T-helper 1 cell treated with Interleukin-12 subunit alpha and Interleukin-12 subunit beta and Interleukin-4 antibody, amounts not matched to agents 30 μg/mL and 1 μg/mL, for 36 hours (primary cell): ENCODE measurements around the gene PRSS22.

Experiments used
- H3K27ac Mint-ChIP-seq: one replicate; pipeline ENCODE4 v1.8.0; 2021; ENCODE audit warnings: mild to moderate bottlenecking, mixed read lengths
- H3K27me3 Mint-ChIP-seq: one replicate; pipeline ENCODE4 v1.8.0; 2021; ENCODE audit warnings: low read depth, mixed read lengths
- H3K36me3 Mint-ChIP-seq: one replicate; pipeline ENCODE4 v1.8.0; 2021; ENCODE audit warnings: low read depth, mixed read lengths
- H3K4me1 Mint-ChIP-seq: one replicate; pipeline ENCODE4 v1.8.0; 2021; ENCODE audit warnings: low read depth, mixed read lengths
- H3K4me3 Mint-ChIP-seq: one replicate; pipeline ENCODE4 v1.8.0; 2021; ENCODE audit warnings: mild to moderate bottlenecking, moderate library complexity, mixed read lengths
- H3K9me3 Mint-ChIP-seq: one replicate; pipeline ENCODE4 v1.8.0; 2021; ENCODE audit warnings: mixed read lengths

The PRSS22 gene

DNA sequence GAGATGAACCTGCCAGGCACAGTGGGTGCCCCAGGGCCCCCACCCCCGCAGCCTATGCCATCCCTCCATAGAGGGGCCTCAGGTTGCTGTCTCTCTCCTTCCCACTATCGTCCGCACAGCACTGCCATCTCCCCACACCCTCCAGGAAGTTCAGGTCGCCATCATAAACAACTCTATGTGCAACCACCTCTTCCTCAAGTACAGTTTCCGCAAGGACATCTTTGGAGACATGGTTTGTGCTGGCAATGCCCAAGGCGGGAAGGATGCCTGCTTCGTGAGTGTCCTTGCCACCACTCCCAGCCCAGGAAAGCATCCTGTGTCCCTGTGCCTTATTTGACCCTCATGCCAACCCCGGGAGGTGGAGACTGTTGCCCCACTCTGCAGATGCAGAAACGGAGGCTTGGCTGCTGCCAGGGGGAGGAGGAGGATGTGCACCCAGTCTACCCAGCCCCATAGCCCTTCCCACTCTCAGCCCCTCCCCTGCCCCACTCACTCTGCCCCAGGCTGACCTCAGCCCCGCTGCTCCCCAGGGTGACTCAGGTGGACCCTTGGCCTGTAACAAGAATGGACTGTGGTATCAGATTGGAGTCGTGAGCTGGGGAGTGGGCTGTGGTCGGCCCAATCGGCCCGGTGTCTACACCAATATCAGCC is 37.0 kb downstream of the PRSS22 start:
- Mint-ChIP-seq H3K9me3 (no peaks in the 10 kb centered on the region), H3K4me3 (no peak overlapping the region)

DNA sequence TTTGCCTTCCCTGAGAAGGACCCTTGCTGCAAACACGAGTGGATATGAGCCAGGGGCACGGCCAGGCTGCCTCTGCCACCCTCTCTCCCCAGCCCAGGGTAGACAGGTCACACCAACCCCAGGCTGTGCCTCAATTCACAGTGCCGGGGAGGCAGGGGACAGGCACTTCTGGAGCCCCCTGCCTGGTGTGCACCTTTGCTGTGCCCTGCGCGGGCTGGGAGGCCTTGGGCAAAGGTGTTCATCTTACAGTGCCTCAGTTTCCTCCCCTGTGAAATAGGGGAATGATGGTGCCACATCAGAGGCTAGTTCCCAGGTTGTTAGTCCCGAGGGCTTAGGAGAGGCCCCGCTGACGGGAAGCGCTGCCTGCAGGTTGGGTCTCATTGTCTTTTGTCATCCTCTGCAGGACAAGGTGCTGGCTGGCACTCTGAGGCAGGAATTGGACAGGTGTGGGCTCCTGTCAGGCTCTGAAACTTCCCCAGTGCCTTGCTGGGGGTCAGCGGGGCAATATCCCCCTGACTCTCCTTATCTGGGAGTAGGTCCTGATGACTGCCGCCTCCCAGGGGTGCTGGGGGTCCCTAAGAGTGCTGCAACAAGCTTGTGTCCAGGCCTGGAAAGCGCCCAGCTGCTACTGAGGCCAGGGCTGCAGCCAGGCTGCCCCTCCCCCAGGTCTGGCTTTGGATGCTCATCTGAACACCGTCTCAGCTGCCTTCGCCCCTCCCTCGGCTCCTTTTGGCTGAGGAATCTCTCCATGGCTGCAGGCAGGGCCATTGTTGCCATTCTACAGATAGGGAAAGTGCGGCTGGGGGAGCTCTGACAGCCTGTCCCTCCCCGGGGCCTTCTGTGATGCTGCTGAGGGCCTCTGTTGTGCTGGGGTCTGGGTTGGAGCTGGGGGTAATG is 37.8 kb downstream of the PRSS22 start:
- Mint-ChIP-seq H3K4me3 (no peak overlapping the region), H3K27me3 (peaks cover 4% of the 10 kb centered on the region), H3K9me3 (no peaks in the 10 kb centered on the region), H3K36me3 (no peaks in the 10 kb centered on the region), H3K27ac (no peak overlapping the region), H3K4me1 (no peaks in the 10 kb centered on the region)

More for the DNA sequence above, 37.0 kb downstream of the PRSS22 start:
- H3K36me3 Mint-ChIP-seq, result no peaks in the 10 kb centered on the region
- H3K27ac Mint-ChIP-seq, result no peak overlapping the region
- peaks cover 4% of the 10 kb centered on the region for H3K27me3 Mint-ChIP-seq
- no peaks in the 10 kb centered on the region for H3K4me1 Mint-ChIP-seq

DNA sequence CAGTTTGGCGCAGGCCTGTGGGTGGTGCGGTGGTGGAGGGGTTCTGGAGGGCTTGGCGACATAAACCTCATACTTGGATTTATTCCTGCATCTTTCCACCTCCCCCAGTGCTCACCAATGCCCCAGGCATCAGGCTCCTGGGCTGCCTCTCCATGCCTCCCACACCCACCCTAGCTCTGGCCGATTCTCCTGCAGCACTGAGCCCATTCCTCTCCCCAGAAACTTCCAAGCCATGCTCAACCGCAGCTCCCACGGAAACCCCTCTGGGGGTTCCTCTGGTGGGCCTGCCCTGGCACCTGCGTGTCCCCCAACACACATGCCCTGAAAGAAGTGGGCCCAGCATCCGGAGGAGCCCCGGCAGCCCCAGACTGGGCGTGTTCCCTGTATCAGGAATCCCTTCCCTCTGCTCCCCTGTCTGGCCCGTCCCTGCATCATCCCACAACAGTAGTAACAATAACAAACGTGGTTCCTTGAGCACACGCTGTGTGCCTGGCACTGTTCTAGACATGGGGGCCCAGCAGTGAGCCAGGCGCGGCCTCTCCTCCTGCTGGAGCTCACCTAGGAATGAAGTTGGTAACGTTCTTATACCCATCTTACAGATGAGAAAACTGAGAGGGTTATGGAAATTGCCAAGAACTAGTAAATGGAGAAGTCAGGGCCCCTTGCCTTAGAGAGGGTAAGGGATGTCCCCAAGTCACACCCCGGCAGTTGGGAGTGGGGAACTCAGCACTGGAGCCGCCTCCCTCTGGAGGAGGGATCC is 38.6 kb downstream of the PRSS22 start:
- Mint-ChIP-seq H3K27me3 (peaks cover 4% of the 10 kb centered on the region), H3K36me3 (no peaks in the 10 kb centered on the region), H3K4me1 (no peaks in the 10 kb centered on the region), H3K4me3 (no peak overlapping the region), H3K9me3 (no peaks in the 10 kb centered on the region), H3K27ac (no peak overlapping the region)

DNA sequence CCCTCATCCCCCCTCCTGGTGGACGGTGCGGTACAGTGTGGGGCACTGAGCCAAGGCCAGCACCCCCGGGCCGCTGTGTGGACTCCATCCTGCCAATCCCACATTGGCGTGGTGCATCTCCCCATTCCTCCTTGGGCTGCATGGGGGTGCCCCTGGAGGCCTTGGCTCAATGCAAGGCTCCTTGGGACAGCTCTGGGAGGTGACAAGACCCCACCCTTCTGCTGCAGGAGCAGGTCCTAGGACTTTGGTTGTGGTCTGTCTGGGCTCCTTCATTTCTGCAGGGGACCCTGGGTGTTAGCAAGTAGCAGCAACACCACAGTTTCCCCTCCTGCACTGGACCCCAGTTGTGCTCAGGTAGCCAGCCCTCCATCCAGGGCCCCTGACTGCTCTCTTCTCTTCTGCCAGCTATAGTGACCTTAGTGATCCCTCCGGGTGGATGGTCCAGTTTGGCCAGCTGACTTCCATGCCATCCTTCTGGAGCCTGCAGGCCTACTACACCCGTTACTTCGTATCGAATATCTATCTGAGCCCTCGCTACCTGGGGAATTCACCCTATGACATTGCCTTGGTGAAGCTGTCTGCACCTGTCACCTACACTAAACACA is 39.6 kb downstream of the PRSS22 start:
- H3K9me3 Mint-ChIP-seq, result no peaks in the 10 kb centered on the region
- H3K4me1 Mint-ChIP-seq, result no peaks in the 10 kb centered on the region
- peaks cover 4% of the 10 kb centered on the region for H3K27me3 Mint-ChIP-seq
- H3K27ac Mint-ChIP-seq, result no peak overlapping the region
- H3K36me3 Mint-ChIP-seq, result no peaks in the 10 kb centered on the region
- no peak overlapping the region for H3K4me3 Mint-ChIP-seq

DNA sequence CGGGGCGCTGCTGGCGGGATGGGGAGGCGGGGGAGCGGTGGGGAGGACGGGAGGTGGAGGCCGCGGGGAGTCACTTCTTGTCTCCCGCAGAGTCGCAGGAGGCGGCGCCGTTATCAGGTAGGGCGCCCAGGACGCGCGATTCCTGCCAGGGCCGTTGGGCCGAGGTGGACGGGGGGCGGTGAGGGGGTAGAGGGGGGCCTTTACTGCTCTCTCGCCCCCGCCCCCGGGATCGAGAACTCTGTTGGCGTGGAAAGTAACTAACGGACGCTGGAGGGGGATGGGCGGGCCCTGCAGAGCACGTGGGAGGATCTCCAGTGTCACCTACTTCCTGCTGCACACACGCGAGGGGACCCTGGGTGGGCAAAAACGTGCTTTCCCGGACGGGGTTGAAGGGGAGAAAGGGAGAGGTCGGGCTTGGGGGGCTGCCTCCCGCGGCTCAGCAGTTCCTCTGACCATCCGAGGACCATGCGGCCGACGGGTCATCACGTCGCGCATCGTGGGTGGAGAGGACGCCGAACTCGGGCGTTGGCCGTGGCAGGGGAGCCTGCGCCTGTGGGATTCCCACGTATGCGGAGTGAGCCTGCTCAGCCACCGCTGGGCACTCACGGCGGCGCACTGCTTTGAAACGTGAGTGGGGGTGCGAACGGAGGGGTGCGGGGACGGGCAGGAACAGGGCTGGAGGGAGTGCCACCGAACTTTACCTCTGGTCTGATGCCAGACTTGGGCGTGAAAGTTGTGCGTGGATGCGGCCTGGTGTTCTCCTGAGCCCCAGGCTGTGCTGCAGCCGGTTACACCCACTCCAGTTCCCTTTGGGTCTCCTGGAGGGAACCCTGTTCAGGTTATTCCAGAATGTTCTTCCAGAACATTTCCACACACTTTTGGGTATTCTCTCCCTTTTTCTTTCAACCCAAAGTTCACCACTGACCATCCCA is 40.4 kb downstream of the PRSS22 start:
- Mint-ChIP-seq H3K9me3 (no peaks in the 10 kb centered on the region), H3K4me3 (no peak overlapping the region), H3K4me1 (no peaks in the 10 kb centered on the region), H3K27me3 (no peaks in the 10 kb centered on the region), H3K27ac (no peak overlapping the region), H3K36me3 (no peaks in the 10 kb centered on the region)

DNA sequence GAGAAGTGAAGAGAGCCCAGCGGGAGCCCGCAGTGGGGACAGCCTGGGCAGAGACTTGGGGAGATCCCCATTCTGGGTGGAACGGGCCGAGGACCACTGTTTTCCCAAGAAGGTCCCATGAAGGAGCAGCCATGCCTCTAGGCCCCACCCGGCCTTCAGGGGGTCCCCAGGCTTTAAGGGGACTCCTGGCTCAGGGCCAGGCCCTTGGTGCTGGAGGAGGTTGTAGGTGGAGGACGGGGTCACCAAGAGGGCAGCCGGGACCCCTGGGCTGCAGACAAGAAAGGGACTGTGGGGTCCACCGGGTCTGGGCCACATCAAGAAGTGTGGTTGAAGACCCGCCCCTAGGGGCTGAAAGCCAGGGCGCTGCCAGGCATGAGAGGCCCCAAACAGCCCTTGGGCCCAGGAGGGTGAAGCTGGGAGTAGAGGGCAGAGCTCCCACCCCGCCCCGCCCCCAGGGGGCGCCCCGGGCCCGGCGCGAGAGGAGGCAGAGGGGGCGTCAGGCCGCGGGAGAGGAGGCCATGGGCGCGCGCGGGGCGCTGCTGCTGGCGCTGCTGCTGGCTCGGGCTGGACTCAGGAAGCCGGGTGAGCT is 41.1 kb downstream of the PRSS22 start, which contains the start of gene PRSS21:
Gene PRSS21, plus strand, starts transcription at position 487 of the 589 bp plus-strand sequence. Its CDS starts 32 bp downstream, at position 519.
- H3K9me3 Mint-ChIP-seq, result no peaks in the 10 kb centered on the region
- H3K4me3 Mint-ChIP-seq, result no peak within 1 kb of the TSS
- H3K4me1 Mint-ChIP-seq, result no peaks in the 10 kb centered on the region
- H3K27ac Mint-ChIP-seq, result no peak within 1 kb of the TSS
- H3K36me3 Mint-ChIP-seq, result no peaks in the 10 kb centered on the region
- no peaks in the 10 kb centered on the region for H3K27me3 Mint-ChIP-seq

DNA sequence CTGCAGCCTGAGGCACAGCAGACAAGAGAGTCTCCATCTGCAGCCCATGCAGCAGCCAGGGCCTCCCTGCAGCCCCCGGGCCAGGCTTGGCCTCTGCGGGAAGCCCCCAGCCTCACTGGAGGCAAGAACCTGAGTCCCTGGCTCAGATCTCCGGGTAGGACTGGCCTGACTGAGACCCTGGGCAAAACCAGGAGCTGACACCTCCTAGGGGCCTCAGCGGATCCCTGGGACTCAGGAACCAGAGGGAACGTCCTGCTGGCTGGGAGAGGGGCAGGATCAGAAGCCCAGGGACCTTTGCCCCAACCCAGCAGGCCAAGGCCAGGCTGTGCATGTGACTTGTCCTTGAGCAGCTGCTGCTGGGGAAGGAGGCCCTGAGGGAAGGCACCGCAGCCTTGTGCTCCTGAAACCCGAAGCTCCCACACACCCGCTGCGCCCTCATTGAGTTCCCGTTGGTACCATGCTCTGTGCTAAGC is 42.6 kb downstream of the PRSS22 start:
- no peaks in the 10 kb centered on the region for H3K9me3 Mint-ChIP-seq
- no peaks in the 10 kb centered on the region for H3K27me3 Mint-ChIP-seq
- H3K4me1 Mint-ChIP-seq, result no peaks in the 10 kb centered on the region
- H3K36me3 Mint-ChIP-seq, result no peaks in the 10 kb centered on the region
- H3K4me3 Mint-ChIP-seq, result no peak overlapping the region
- no peak overlapping the region for H3K27ac Mint-ChIP-seq

DNA sequence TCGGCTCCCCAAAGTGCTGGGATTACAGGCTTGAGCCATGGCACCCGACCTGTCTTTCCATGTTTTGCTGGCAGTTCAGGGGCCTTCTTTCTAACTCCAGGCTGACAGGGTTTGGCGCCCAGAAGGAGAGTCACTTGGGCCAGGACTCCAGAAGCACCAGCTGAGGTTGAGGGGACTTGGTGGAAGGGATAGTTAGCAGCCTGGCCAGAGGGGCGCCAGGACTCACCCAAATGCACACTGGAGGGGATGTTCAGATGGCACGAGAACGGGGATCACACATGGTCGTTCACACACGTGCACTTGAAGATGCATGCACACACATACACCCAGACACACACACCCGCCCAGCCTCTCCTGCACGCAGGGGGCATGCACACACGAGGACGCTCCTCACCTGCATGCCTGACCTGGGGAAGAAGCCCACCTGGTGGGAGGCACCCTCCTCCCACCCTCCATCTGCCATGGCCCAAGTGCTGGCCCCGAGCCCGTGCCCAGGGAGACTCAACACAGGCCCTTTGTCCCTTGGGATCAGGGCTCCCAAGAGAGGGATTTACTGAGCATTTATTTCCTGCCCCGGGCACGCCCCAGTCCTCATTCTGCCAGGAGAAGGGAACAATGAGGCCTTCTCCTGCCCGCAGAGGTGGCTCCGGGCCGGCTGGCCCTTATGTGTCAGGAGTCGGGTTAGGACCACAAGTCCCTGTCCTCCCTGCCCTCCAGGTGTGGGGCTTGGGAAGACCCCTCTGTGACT is 43.2 kb downstream of the PRSS22 start:
- no peaks in the 10 kb centered on the region for H3K4me1 Mint-ChIP-seq
- H3K4me3 Mint-ChIP-seq, result no peak overlapping the region
- no peaks in the 10 kb centered on the region for H3K27me3 Mint-ChIP-seq
- H3K27ac Mint-ChIP-seq, result no peak overlapping the region
- H3K36me3 Mint-ChIP-seq, result no peaks in the 10 kb centered on the region
- no peaks in the 10 kb centered on the region for H3K9me3 Mint-ChIP-seq

DNA sequence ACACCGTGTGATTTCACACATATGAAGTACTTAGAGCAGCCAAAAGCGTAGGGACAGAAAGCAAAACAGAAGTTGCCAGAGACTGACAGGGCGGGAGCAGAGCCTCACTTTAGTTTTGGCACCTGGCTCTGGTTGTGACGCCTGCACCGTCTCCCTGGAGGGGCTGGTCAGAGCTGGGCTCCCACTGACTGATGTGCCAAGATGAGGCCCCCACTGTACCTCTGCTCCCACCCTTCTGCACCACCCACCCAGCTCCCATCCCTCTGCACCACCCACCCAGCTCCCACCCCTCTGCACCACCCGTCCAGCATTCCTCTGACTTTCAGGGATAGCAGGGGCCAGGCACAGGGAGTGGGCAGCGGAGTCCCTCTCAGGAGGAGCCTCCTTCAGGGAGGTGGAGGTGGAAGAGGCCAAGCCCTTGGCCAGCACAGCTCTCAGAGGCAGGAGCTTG is 44.2 kb downstream of the PRSS22 start:
- no peaks in the 10 kb centered on the region for H3K36me3 Mint-ChIP-seq

DNA sequence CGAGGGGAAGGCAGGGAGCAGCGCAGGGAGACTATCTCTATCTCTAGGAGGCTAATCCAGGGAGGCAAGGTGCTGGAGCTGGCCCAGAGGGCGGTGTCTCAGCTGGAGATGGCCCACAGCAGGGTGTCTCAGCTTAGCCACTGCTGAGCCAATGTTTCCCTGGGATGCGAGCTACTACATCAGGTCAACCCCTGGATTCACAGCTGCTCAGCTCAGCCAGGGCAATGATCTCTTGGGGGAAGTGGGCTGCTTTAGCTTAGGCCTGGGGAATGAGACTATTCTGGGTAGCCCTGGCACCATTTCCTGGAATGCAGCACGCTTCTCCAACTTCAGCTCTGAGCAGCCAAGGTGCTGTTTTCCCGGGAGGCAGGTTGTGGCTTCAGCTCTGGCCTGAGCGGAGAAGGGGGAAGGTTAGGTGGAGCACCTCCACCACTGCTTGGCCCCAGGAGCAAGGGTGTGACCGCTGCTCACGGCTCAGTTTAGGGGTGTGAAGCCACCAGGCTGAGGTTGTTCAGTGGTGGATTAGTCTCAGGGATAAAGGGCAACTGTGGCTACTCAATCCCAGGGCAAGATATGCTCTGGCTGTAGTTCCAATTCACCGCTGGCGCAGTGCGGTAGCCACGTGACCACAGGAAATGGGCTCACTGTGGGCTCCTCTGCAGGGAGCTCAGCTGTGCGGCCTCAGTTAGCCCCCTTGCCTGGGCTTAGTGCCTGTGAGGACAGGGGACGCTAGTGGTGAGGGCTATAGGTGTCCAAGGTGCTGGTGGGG is 46.1 kb downstream of the PRSS22 start:
- Mint-ChIP-seq H3K36me3 (no peaks in the 10 kb centered on the region), H3K4me1 (no peaks in the 10 kb centered on the region), H3K27me3 (peaks cover 19% of the 10 kb centered on the region), H3K27ac (no peak overlapping the region), H3K9me3 (no peaks in the 10 kb centered on the region), H3K4me3 (no peak overlapping the region)

More for the DNA sequence above, 44.2 kb downstream of the PRSS22 start:
- Mint-ChIP-seq H3K9me3 (no peaks in the 10 kb centered on the region), H3K27ac (no peak overlapping the region), H3K4me3 (no peak overlapping the region), H3K27me3 (peaks cover 8% of the 10 kb centered on the region), H3K4me1 (no peaks in the 10 kb centered on the region)

DNA sequence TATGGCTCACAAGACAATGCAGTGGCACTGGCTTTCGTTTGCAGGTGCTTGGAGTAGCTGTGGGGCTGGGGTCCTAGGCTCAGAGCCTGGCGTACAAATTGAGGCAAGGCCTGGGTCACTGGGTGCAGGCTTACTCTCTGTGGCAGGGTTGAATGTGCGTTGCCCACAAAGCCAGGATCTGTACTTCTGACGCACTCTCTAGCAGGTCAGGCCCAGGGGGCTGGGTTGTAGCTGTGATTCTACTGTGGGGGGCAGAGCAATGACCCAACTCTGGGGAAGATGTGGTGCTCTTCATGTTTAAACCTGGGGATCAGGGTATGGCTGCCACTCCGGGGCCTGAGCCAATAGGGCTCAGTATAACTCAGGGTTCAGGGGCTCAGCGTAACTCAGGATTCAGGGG is 47.3 kb downstream of the PRSS22 start:
- peaks cover 19% of the 10 kb centered on the region for H3K27me3 Mint-ChIP-seq
- no peak overlapping the region for H3K4me3 Mint-ChIP-seq
- no peaks in the 10 kb centered on the region for H3K4me1 Mint-ChIP-seq
- H3K27ac Mint-ChIP-seq, result no peak overlapping the region
- no peaks in the 10 kb centered on the region for H3K36me3 Mint-ChIP-seq
- H3K9me3 Mint-ChIP-seq, result no peaks in the 10 kb centered on the region

DNA sequence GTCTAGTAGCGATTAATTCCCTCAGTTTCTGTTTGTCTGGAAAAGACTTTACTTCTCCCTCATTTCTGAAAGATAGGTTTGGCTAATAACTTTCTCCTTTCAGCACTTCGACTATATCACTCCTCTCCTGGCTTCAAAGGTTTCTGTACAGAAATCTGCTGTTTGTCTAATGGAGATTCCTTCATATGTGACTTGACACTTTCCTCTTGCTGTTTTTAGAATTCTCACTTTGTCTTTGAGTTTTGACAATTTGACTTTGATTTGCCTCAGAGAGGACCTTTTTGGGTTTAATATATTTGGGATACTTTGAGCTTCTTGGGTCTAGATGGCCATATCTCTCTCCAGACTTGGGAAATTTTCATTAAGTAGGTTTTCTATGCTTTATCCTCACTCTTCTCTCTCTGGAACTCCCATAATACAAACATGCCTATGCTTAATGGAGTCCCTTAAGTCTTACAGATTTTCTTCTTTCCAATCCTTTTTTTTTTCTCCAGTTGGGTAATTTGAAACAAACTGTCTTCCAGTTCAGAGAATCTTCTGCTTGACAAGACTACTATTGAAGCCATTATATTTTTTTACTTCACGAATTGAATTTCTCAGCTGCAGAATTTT is 48.7 kb downstream of the PRSS22 start:
- Mint-ChIP-seq H3K27me3 (peaks cover 19% of the 10 kb centered on the region), H3K4me1 (no peaks in the 10 kb centered on the region), H3K36me3 (no peaks in the 10 kb centered on the region), H3K27ac (no peak overlapping the region), H3K9me3 (peaks cover 3% of the 10 kb centered on the region), H3K4me3 (no peak overlapping the region)
